Measurements from ENCODE around the gene PAPSS1. TPM values are rescaled to one million over a fixed set of nuclear protein-coding genes. Genes with fewer than 3 reads are reported as not detected.

Gene PAPSS1
- total RNA-seq, 4 donors from 2014 or later = 44.4 to 58.4 (median 52.0) TPM

DNA sequence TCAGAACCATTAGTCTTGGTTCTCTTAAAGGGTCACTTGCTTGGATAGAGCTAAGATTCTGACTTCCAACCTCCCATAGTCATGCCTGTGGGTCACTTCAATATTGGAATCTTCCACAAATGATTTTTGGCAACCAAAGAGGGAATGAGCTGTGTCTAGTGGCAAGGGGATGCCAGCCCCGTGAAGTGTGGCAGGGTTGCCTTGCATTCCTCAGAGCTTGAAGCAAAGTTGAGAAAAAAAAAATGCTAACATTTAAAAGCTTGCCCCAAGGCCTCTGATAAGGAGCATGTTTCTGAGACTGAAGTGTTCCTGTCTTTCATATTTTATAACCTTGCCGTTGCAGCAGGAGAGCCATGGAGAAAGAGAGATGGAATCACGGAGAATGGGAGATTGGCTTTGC is 120.2 kb downstream of the PAPSS1 start:
- Histone ChIP-seq H3K27ac (no peak overlapping the region), H3K27me3 (no peaks in the 10 kb centered on the region), H3K36me3 (no peaks in the 10 kb centered on the region), H3K9me3 (no peaks in the 10 kb centered on the region), H3K4me1 (no peaks in the 10 kb centered on the region), H3K4me3 (no peak overlapping the region)
- 48% methylated on average over 3 of the region's 3 CpGs for WGBS
- no peak for DNase-seq (ENCODE audit: low spot score in 2 of 2)
- TF ChIP-seq CTCF (IDR thresholded peaks at IDR 0.05) (no peak), POLR2AphosphoS5 (IDR thresholded peaks at IDR 0.05) (no peak), EP300 (IDR thresholded peaks at IDR 0.05) (no peak), POLR2A (IDR thresholded peaks at IDR 0.05) (no peak)

GRCh38 chr4:107593230-107593629 is 126.8 kb downstream of the PAPSS1 start:
- H3K9me3 ChIP-seq = peaks cover 6% of the 10 kb centered on the region
- no peak for TF ChIP-seq POLR2A (IDR thresholded peaks at IDR 0.05)
- no peak for TF ChIP-seq EP300 (IDR thresholded peaks at IDR 0.05)
- no peak for TF ChIP-seq POLR2AphosphoS5 (IDR thresholded peaks at IDR 0.05)
- TF ChIP-seq CTCF (IDR thresholded peaks at IDR 0.05) = no peak
- no peaks in the 10 kb centered on the region for H3K4me1 ChIP-seq
- no peak for DNase-seq (ENCODE audit: low spot score in 2 of 2)
- no peaks in the 10 kb centered on the region for H3K27me3 ChIP-seq
- H3K4me3 ChIP-seq = no peak overlapping the region
- H3K36me3 ChIP-seq = no peaks in the 10 kb centered on the region
- 84% methylated on average over 1 of the region's 1 CpG for WGBS
- no peak overlapping the region for H3K27ac ChIP-seq

GRCh38 chr4:107592519-107592918 is 127.5 kb downstream of the PAPSS1 start:
- 71% methylated on average over 2 of the region's 2 CpGs for WGBS

DNA sequence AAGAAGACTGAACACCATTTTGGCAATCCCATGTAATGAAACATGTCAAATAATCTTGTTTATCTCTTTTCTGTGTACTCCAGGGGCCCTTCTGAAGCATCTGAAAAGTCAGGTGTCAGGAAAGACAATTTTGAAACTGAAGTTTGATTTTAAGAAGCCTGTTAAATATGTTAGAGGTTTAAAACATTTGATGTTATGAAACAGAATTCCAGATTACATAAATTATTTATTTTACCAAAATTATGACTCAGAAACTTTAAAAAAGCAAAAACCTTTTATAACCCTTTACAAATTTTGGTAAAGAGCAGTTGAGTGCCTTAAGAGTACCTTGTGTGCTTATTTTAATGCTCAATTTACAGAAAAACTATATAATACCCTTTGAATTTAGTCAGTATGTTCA is 130.8 kb downstream of the PAPSS1 start:
- Histone ChIP-seq H3K9me3 (peaks cover 6% of the 10 kb centered on the region), H3K27ac (no peak overlapping the region), H3K4me3 (no peak overlapping the region), H3K4me1 (no peaks in the 10 kb centered on the region), H3K36me3 (no peaks in the 10 kb centered on the region), H3K27me3 (no peaks in the 10 kb centered on the region)
- DNase-seq (ENCODE audit: low spot score in 2 of 2) = no peak
- TF ChIP-seq CTCF (IDR thresholded peaks at IDR 0.05) (no peak), EP300 (IDR thresholded peaks at IDR 0.05) (no peak), POLR2AphosphoS5 (IDR thresholded peaks at IDR 0.05) (no peak), POLR2A (IDR thresholded peaks at IDR 0.05) (no peak)

More at GRCh38 chr4:107592519-107592918, 127.5 kb downstream of the PAPSS1 start:
- H3K9me3 ChIP-seq = peaks cover 6% of the 10 kb centered on the region
- no peaks in the 10 kb centered on the region for H3K36me3 ChIP-seq
- H3K4me3 ChIP-seq = no peak overlapping the region
- no peak for DNase-seq (ENCODE audit: low spot score in 2 of 2)
- no peak overlapping the region for H3K27ac ChIP-seq
- H3K27me3 ChIP-seq = no peaks in the 10 kb centered on the region
- no peak for TF ChIP-seq EP300 (IDR thresholded peaks at IDR 0.05)
- no peak for TF ChIP-seq POLR2AphosphoS5 (IDR thresholded peaks at IDR 0.05)
- TF ChIP-seq POLR2A (IDR thresholded peaks at IDR 0.05) = no peak
- no peak for TF ChIP-seq CTCF (IDR thresholded peaks at IDR 0.05)
- H3K4me1 ChIP-seq = no peaks in the 10 kb centered on the region

- WGBS = 65% methylated on average over 4 of the region's 4 CpGs
- TF ChIP-seq POLR2A (IDR thresholded peaks at IDR 0.05) (no peak), POLR2AphosphoS5 (IDR thresholded peaks at IDR 0.05) (no peak), EP300 (IDR thresholded peaks at IDR 0.05) (no peak), CTCF (IDR thresholded peaks at IDR 0.05) (no peak)
- H3K36me3 ChIP-seq = no peaks in the 10 kb centered on the region
- no peak for DNase-seq (ENCODE audit: low spot score in 2 of 2)
- H3K4me1 ChIP-seq = no peaks in the 10 kb centered on the region
- H3K27me3 ChIP-seq = no peaks in the 10 kb centered on the region
- no peak overlapping the region for H3K4me3 ChIP-seq
- H3K9me3 ChIP-seq = peaks cover 10% of the 10 kb centered on the region
- no peak overlapping the region for H3K27ac ChIP-seq
Measured at GRCh38 chr4:107586371-107586770, 133.7 kb downstream of the PAPSS1 start.
